ENCODE results near the gene CSNK2A2. TPM values are rescaled to one million over a fixed set of nuclear protein-coding genes. Genes with fewer than 3 reads are reported as not detected.

The CSNK2A2 gene
- total and polyA plus RNA-seq, 9 of the 15 experiments (the other 6 are each of a cell fraction or from before 2014, with no cell fraction given) = 20.8 to 109 (median 44.7) TPM

DNA sequence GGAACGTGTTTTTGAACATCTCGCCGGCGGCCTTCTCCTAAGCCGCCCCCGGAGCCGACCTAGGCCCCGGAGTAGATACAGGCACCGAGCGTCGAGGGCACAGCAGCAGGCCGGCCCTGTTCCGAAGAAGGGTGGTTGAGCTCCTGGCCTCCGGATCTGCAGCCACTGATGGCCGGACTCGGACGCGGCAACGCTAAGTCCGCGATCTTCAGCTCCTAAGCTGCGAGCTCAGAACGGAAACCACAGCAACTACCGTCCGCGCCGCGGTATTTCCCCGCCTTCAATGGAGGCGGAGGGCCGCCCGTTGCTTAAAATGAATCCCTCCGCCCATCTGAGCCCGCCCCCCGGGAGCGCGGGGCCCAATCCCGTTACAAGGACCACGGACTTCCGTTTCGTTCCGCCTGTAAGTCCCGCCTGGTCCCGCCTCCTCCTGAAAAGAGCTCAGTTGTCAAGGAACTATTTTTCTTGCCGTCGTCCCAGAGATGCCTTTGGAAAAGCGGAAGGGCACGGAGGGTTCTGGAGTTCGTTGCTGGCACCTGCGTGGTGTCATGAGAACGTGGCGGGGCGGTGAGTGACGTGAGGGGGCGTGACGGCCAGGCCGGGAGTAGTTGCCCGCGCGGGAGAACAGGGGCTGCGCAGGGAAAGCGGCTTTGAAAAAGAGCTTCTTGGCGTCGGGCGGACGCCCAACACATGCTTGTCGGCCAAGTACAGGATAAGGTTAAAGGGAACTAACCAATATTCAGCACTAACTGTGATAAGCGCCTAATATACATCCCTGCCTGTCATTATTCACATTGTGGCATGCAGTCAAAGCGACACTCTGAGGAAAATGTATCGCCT is 68.6 kb downstream of the CSNK2A2 start, which contains the start of gene CFAP20 (continued):
- TF ChIP-seq AFF1 (IDR thresholded peaks at IDR 0.05; ENCODE audit: low read depth in 1 of 2, partially characterized antibody in 2 of 2) = peak in 1 of 2 experiments; percentile 74
- peak; percentile 95 for TF ChIP-seq MEIS2 (IDR thresholded peaks at IDR 0.05; ENCODE audit: partially characterized antibody)
- peak; percentile 53; the same call in 1 of the 2 replicates for TF ChIP-seq CBX1 (IDR thresholded peaks at IDR 0.05; ENCODE audit: low read depth)
- peak; percentile 61; the same call in 1 of the 2 replicates for TF ChIP-seq ATF1 (CRISPR knock-in tag; IDR thresholded peaks at IDR 0.05)
- peak; percentile 99 for TF ChIP-seq ATF1 (tag; IDR thresholded peaks at IDR 0.05)
- TF ChIP-seq SETDB1 (IDR thresholded peaks at IDR 0.05; ENCODE audit: low read length) = no peak
- TF ChIP-seq ZNF583 (CRISPR knock-in tag; IDR thresholded peaks at IDR 0.05) = peak; percentile 68; the same call in 1 of the 2 replicates
- TF ChIP-seq HNRNPL (IDR thresholded peaks at IDR 0.05; ENCODE audit: low read depth, low read length) = peak; percentile 70; the same call in 1 of the 2 replicates
- TF ChIP-seq RREB1 (CRISPR knock-in tag; IDR thresholded peaks at IDR 0.05) = peak; percentile 55; the same call in 1 of the 2 replicates
- peak; percentile 92 for TF ChIP-seq CHD2 (IDR thresholded peaks at IDR 0.05; ENCODE audit: low read depth, low read length)
- peak; percentile 82 for TF ChIP-seq MYBL2 (IDR thresholded peaks at IDR 0.05; ENCODE audit: low read depth)
- TF ChIP-seq MYBL2 (CRISPR knock-in tag; IDR thresholded peaks at IDR 0.05; ENCODE audit: borderline replicate concordance) = no peak
- no peak for TF ChIP-seq SRSF3 (IDR thresholded peaks at IDR 0.05; ENCODE audit: insufficient read depth, low read length)
- no peak for TF ChIP-seq ZNF146 (CRISPR knock-in tag; IDR thresholded peaks at IDR 0.05; ENCODE audit: unreplicated experiment)
- TF ChIP-seq E2F8 (IDR thresholded peaks at IDR 0.05; ENCODE audit: low read depth, partially characterized antibody) = peak; percentile 95

Measured in K562 (cell line).